Measurements from ENCODE around the gene PACS2. TPM values are rescaled to one million over a fixed set of nuclear protein-coding genes. Genes with fewer than 3 reads are reported as not detected.
"Not testable (repeated sequence)": the region's sequence is repeated elsewhere in the genome, so short reads cannot be mapped to it uniquely, and the experiment has no call there.

The PACS2 gene
- total RNA-seq: 73.0 TPM

- FAIRE-seq (no peak), DNase-seq (ENCODE audit: low spot score in 2 of 2) (peak; percentile 96 to 97)
Measured at GRCh38 chr14:105314287-105315200, at the start of gene PACS2. Gene PACS2, plus strand, starts transcription at chr14:105314748. Its CDS starts 171 bp downstream, at chr14:105314919.

GRCh38 chr14:105267820-105268548, 46.6 kb upstream of the PACS2 start:
- no peak for DNase-seq (ENCODE audit: low spot score in 2 of 2)

GRCh38 chr14:105268736-105269354, 45.7 kb upstream of the PACS2 start:
- no peak for DNase-seq (ENCODE audit: low spot score in 2 of 2)
- no peak for FAIRE-seq

More at GRCh38 chr14:105267820-105268548, 46.6 kb upstream of the PACS2 start:
- no peak for FAIRE-seq

GRCh38 chr14:105269405-105269804, 45.1 kb upstream of the PACS2 start:
- no peak for FAIRE-seq
- DNase-seq (ENCODE audit: low spot score in 2 of 2): no peak

GRCh38 chr14:105271224-105271890, 43.2 kb upstream of the PACS2 start:
- DNase-seq (ENCODE audit: low spot score in 2 of 2) (peak in 1 of 2 donors; percentile 56), FAIRE-seq (no peak)

- FAIRE-seq: no peak
- no peak for DNase-seq (ENCODE audit: low spot score in 2 of 2)
Measured at GRCh38 chr14:105272623-105273022, 41.9 kb upstream of the PACS2 start.

- DNase-seq (ENCODE audit: low spot score in 2 of 2): no peak
- FAIRE-seq: no peak
Measured at GRCh38 chr14:105273062-105273461, 41.5 kb upstream of the PACS2 start.

GRCh38 chr14:105274637-105275036, 39.9 kb upstream of the PACS2 start:
- FAIRE-seq: no peak
- no peak for DNase-seq (ENCODE audit: low spot score in 2 of 2)

- FAIRE-seq: no peak
- DNase-seq (ENCODE audit: low spot score in 2 of 2): no peak
Measured at GRCh38 chr14:105275267-105275946, 39.1 kb upstream of the PACS2 start.

GRCh38 chr14:105277448-105277847, 37.1 kb upstream of the PACS2 start:
- not testable (repeated sequence) for DNase-seq (ENCODE audit: low spot score in 2 of 2); FAIRE-seq

GRCh38 chr14:105279642-105280361, 34.7 kb upstream of the PACS2 start:
- no peak for DNase-seq (ENCODE audit: low spot score in 2 of 2)
- FAIRE-seq: no peak

- DNase-seq (ENCODE audit: low spot score in 2 of 2) (no peak), FAIRE-seq (no peak)
Measured at GRCh38 chr14:105280525-105280924, 34.0 kb upstream of the PACS2 start.

GRCh38 chr14:105281371-105282097, 33.0 kb upstream of the PACS2 start:
- DNase-seq (ENCODE audit: low spot score in 2 of 2) (peak; percentile 65 to 81), FAIRE-seq (peak; percentile 54)

GRCh38 chr14:105282098-105282725, 32.3 kb upstream of the PACS2 start:
- peak in 1 of 2 donors; percentile 14 for DNase-seq (ENCODE audit: low spot score in 2 of 2)
- FAIRE-seq: no peak

- DNase-seq (ENCODE audit: low spot score in 2 of 2) (peak in 1 of 2 donors; percentile 7), FAIRE-seq (no peak)
Measured at GRCh38 chr14:105283028-105283427, 31.5 kb upstream of the PACS2 start.

GRCh38 chr14:105283899-105284298, 30.6 kb upstream of the PACS2 start:
- FAIRE-seq: no peak
- DNase-seq (ENCODE audit: low spot score in 2 of 2): peak in 1 of 2 donors; percentile 16

- DNase-seq (ENCODE audit: low spot score in 2 of 2) (no peak), FAIRE-seq (no peak)
Measured at GRCh38 chr14:105285174-105285573, 29.4 kb upstream of the PACS2 start.

GRCh38 chr14:105286759-105287144, 27.8 kb upstream of the PACS2 start:
- no peak for FAIRE-seq

More at GRCh38 chr14:105286759-105287144, 27.8 kb upstream of the PACS2 start:
- DNase-seq (ENCODE audit: low spot score in 2 of 2): no peak
